GM12878 (cell line): ENCODE measurements around the gene MRRF. TPM values are rescaled to one million over a fixed set of nuclear protein-coding genes. Genes with fewer than 3 reads are reported as not detected.

ENCODE experiments used
- ATAC-seq: fragments of 200-7000 bp; cut with Tn5 transposase; 3 replicates; pipeline ENCODE4 v1.9.1; 2020; ENCODE audit warnings: mild to moderate bottlenecking, moderate library complexity
- BruUV-seq: library from RNA; stranded (reverse); fragments of 400-500 nt; replicated peaks from 2 replicates; lab custom pipeline; 2021; lab: Mats Ljungman, UMichigan
- CTCF ChIA-PET: fragments of 300-600 bp; sonication (Branson Sonifier 250); formaldehyde crosslinking; extraction: SDS; loops from one replicate; lab custom pipeline; 2021; ENCODE audit warnings: inconsistent platforms; lab: Yijun Ruan, JAX
- POLR2A ChIA-PET: fragments of 350-600 bp; formaldehyde crosslinking; extraction: SDS; loops from one replicate; lab custom pipeline; 2021; ENCODE audit warnings: inconsistent platforms; lab: Charles Lee
- RAD21 ChIA-PET: fragments of 300-600 bp; sonication (Branson Sonifier 250); formaldehyde crosslinking; loops from one replicate; lab custom pipeline; 2023; ENCODE audit warnings: antibody characterized with exemption; ENCODE audit not compliant: unreplicated experiment; lab: Charles Lee
- SMC1A ChIA-PET: fragments of 300-600 bp; sonication (Branson Sonifier 250); formaldehyde crosslinking; loops from one replicate; lab custom pipeline; 2023; ENCODE audit not compliant: unreplicated experiment, uncharacterized antibody; lab: Charles Lee
- DNase-seq: peaks from one replicate; pipeline ENCODE4 v3.0.0-alpha.2; 2011; ENCODE audit warnings: low read depth, low spot score
- FAIRE-seq: peaks from 3 replicates; lab custom pipeline; 2011; peaks lifted over from hg19 to GRCh38; lab: Jason Lieb, UNC
- H2AFZ ChIP-seq: 2 replicates; pipeline ENCODE4 v1.6.0; 2011; ENCODE audit warnings: low read depth, low read length, control low read depth; ENCODE audit not compliant: control insufficient read depth
- H3K27ac ChIP-seq: 2 replicates; pipeline ENCODE4 v1.5.1; 2011; ENCODE audit warnings: control low read depth; ENCODE audit not compliant: control insufficient read depth, insufficient read depth
- H3K27me3 ChIP-seq, 2 experiments: replicated peaks in 1 of 2; 2 replicates each; pipeline versions ENCODE4 v1.6.0 to v1.6.1; 2011; ENCODE audit warnings: low read length in 1 of 2; ENCODE audit not compliant: control insufficient read depth in 2 of 2, insufficient read depth in 2 of 2
- H3K36me3 ChIP-seq, 2 experiments: 2 replicates each; pipeline ENCODE4 v1.5.1; 2011; ENCODE audit warnings: low read length in 1 of 2; ENCODE audit not compliant: control insufficient read depth in 2 of 2, insufficient read depth in 2 of 2
- H3K4me1 ChIP-seq: 2 replicates; pipeline ENCODE4 v1.6.1; 2011; ENCODE audit warnings: mild to moderate bottlenecking, low read length, moderate library complexity, mixed read lengths; ENCODE audit not compliant: control insufficient read depth, insufficient read depth
- H3K4me2 ChIP-seq: 2 replicates; pipeline ENCODE4 v1.6.0; 2011; ENCODE audit warnings: control low read depth; ENCODE audit not compliant: control insufficient read depth, insufficient read depth
- H3K4me3 ChIP-seq: fragments of 200-600 bp; sonication (generic); 2 replicates; pipeline ENCODE4 v1.5.1; 2016
- H3K79me2 ChIP-seq: 2 replicates; pipeline ENCODE4 v1.6.0; 2011; ENCODE audit warnings: low read length; ENCODE audit not compliant: control insufficient read depth, insufficient read depth
- H3K9ac ChIP-seq: 2 replicates; pipeline ENCODE4 v1.8.0; 2011; ENCODE audit warnings: low read length, control low read depth, mixed read lengths; ENCODE audit not compliant: control insufficient read depth, insufficient read depth
- H3K9me3 ChIP-seq: replicated peaks from 3 replicates; pipeline ENCODE4 v1.5.1; 2011; ENCODE audit warnings: mild to moderate bottlenecking, low read length; ENCODE audit not compliant: control insufficient read depth, insufficient read depth
- H4K20me1 ChIP-seq: 2 replicates; pipeline ENCODE4 v1.6.0; 2011; ENCODE audit not compliant: control insufficient read depth, insufficient read depth
- EED ChIP-seq: sonication (generic); IDR thresholded peaks from 2 replicates; pipeline ENCODE4 v1.6.1; 2016; ENCODE audit warnings: antibody characterized with exemption, low read depth
- EZH2 ChIP-seq: IDR thresholded peaks from 2 replicates; pipeline ENCODE4 v1.6.1; 2012; ENCODE audit warnings: low read depth, mild to moderate bottlenecking, control low read depth, inconsistent platforms, low read length, borderline replicate concordance; ENCODE audit not compliant: control insufficient read depth
- IRF4 ChIP-seq: IDR thresholded peaks from 2 replicates; pipeline ENCODE4 v1.6.1; 2011; ENCODE audit warnings: low read depth, low read length
- JUNB ChIP-seq: IDR thresholded peaks from 2 replicates; pipeline ENCODE4 v1.6.1; 2016; ENCODE audit warnings: antibody characterized with exemption, mild to moderate bottlenecking
- MYC ChIP-seq: IDR thresholded peaks from 2 replicates; pipeline ENCODE4 v1.6.1; 2011; ENCODE audit warnings: mild to moderate bottlenecking, low read length, moderate library complexity, inconsistent platforms; ENCODE audit not compliant: insufficient read depth, insufficient replicate concordance, insufficient read length, severe bottlenecking
- NBN ChIP-seq: fragments of 450-650 bp; IDR thresholded peaks from 2 replicates; pipeline ENCODE4 v1.6.1; 2016
- NRF1 ChIP-seq: conservative IDR thresholded peaks from 2 replicates; pipeline ENCODE4 v1.6.1; 2011; ENCODE audit warnings: mild to moderate bottlenecking, low read depth, low read length, improper control_type of control experiment
- POLR2AphosphoS2 ChIP-seq: IDR thresholded peaks from 2 replicates; pipeline ENCODE4 v1.6.1; 2011; ENCODE audit warnings: low read depth, mild to moderate bottlenecking, low read length, improper control_type of control experiment, moderate library complexity
- RFX5 ChIP-seq: IDR thresholded peaks from 2 replicates; pipeline ENCODE4 v1.6.1; 2011; ENCODE audit warnings: low read depth, low read length, improper control_type of control experiment
- TAF1 ChIP-seq: IDR thresholded peaks from 2 replicates; pipeline ENCODE4 v1.6.1; 2011; ENCODE audit warnings: mild to moderate bottlenecking, low read depth, low read length, borderline replicate concordance
- ZZZ3 ChIP-seq: IDR thresholded peaks from 2 replicates; pipeline ENCODE4 v1.6.1; 2011; ENCODE audit warnings: low read depth; ENCODE audit not compliant: control insufficient read depth, insufficient read length
- WGBS: methylation state at CpG from one replicate; pipeline ENCODE4 v1.1.6; 2016; ENCODE audit warnings: low lambda C conversion rate; ENCODE audit not compliant: insufficient replicate concordance, insufficient coverage; ENCODE audit errors: missing lambda C conversion rate; 5-methylcytosine and 5-hydroxymethylcytosine counted together
- in situ Hi-C: fragments of 300-500 bp; cut with MboI; formaldehyde crosslinking; loops from 9 replicates; pipeline ENCODE4 v1.14.3; 2018; ENCODE audit warnings: mixed read lengths
- intact Hi-C: fragments of 100-400 bp; cut with micrococcal nuclease; formaldehyde crosslinking; loops from one replicate; pipeline ENCODE4 v1.14.2; 2022; ENCODE audit not compliant: unreplicated experiment
- polyA plus RNA-seq, 11 experiments: library from polyadenylated mRNA; depleted of rRNA in 4 of 11; unstranded in 6 of 11; stranded (reverse) in 5 of 11; fragments of >200 nt; fragmentation: Nextera tagmentation in 4 of 11; fragmentation: Illumina TruSeq in 1 of 11; extraction: Ambion mirVana in 4 of 11; extraction: Trizol in 1 of 11; gene quantifications; 1 replicate in 1 of 11; 2 replicates in 10 of 11; pipeline versions ENCODE4 v1.2.1 to v1.2.3, GENCODE V29; 2011 to 2016; ENCODE audit warnings: inconsistent platforms in 2 of 11, missing spikeins in 2 of 11, low read depth in 1 of 11
- total RNA-seq, 4 experiments: library from RNA; depleted of rRNA in 3 of 4; stranded (reverse); fragments of >200 nt in 3 of 4; fragmentation: Illumina TruSeq in 1 of 4; extraction: Trizol in 1 of 4; gene quantifications; 2 replicates each; pipeline versions ENCODE4 v1.2.1 to v1.2.3, GENCODE V29; 2013 to 2021
- TF ChIP-seq, protein P1 (sequence below): IDR thresholded peaks from 2 replicates; pipeline ENCODE4 v1.6.1; 2012; ENCODE audit warnings: mild to moderate bottlenecking, low read depth, low read length
- TF ChIP-seq, protein P2 (sequence below): IDR thresholded peaks from 2 replicates; pipeline ENCODE4 v1.6.1; 2012; ENCODE audit warnings: low read depth, low read length, improper control_type of control experiment

MRRF gene
- total and polyA plus RNA-seq, 10 of the 15 experiments (the other 5 are each of a cell fraction or from before 2014, with no cell fraction given) = 64.8 to 112 (median 76.4) TPM

DNA sequence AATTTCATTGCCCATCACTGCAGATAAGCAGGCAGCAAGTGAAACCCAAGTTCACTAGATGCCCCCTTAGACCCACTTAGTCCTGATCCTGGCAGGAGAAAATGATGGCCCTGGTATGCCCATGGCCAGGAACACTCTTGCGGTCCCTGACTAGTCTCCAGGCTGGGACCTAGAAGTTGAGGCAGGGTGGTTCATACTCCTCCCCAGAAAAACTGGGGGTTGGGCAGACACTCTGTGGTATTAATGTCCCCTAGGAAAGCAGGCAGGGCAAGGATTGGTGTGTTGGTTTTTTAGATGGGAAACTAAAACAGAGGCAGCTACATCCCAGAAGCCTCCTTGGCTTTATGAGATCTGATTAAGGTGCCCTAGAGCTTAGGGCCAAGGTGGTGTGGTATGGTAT lies 49.0 kb upstream of the MRRF start:
- BruUV-seq = no TSS peak
- Histone ChIP-seq H3K9ac (no peak overlapping the region), H3K36me3 (no peaks in the 10 kb centered on the region), H3K79me2 (no peaks in the 10 kb centered on the region), H2AFZ (no peak overlapping the region), H3K9me3 (no peaks in the 10 kb centered on the region; the same call in 2 of the 3 replicates), H3K4me1 (no peaks in the 10 kb centered on the region), H3K4me2 (no peak overlapping the region), H3K27me3 (peaks cover 17 to 31% of the 10 kb centered on the region in 2 experiments), H4K20me1 (0 out of 2 replicates have a peak, but pooled peaks cover 3% of the 10 kb centered on the region), H3K4me3 (no peak overlapping the region), H3K27ac (no peak overlapping the region)
- ChIA-PET SMC1A (no interaction called here), RAD21 (no interaction called here), CTCF (no interaction called here), POLR2A (no interaction called here)
- FAIRE-seq = no peak
- intact Hi-C loops = no loop called here
- in situ Hi-C loops = no loop called here
- DNase-seq = no peak
- WGBS = 100% methylated on average over 1 of the region's 1 CpG
- TF ChIP-seq EED = no peak
- no peak for TF ChIP-seq NRF1
- TF ChIP-seq MYC = no peak
- TF ChIP-seq RFX5 = no peak
- ATAC-seq = no peak

DNA sequence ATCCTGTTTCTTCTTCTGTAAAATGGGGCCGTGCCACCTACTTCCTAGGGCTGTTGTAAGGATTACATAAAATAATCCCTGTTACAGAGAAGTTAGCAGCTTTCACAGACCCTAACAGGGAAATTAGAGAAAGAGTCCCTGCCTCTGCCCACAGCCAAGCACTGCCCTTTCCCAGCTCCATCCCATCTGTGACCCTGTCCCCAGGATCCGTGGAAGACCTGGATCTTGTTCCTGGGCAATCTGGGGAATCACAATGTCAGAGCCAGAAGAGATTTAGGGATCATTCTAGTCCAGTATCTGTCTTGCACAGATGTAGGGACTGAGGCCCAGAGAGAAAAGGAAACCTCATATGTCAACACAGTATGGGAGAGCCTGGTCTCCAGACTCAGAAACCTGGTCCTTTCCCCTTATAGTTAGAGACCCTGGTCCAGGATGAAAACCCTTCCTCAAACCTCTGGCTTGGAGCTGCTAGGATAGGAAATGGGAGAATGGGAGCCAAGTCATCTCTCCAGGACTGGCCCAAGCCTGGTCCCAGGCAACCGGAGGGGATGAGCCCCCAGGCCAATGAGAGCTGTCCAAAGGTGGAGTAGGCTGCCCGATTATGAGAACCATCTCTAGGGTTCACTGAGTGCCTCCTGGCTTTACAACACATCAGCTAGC lies 48.4 kb upstream of the MRRF start:
- FAIRE-seq = no peak
- TF ChIP-seq JUNB (no peak), TAF1 (no peak), IRF4 (no peak), NBN (no peak), POLR2AphosphoS2 (no peak), ZZZ3 (no peak), EZH2 (no peak)
- TF ChIP-seq, protein P1, sequence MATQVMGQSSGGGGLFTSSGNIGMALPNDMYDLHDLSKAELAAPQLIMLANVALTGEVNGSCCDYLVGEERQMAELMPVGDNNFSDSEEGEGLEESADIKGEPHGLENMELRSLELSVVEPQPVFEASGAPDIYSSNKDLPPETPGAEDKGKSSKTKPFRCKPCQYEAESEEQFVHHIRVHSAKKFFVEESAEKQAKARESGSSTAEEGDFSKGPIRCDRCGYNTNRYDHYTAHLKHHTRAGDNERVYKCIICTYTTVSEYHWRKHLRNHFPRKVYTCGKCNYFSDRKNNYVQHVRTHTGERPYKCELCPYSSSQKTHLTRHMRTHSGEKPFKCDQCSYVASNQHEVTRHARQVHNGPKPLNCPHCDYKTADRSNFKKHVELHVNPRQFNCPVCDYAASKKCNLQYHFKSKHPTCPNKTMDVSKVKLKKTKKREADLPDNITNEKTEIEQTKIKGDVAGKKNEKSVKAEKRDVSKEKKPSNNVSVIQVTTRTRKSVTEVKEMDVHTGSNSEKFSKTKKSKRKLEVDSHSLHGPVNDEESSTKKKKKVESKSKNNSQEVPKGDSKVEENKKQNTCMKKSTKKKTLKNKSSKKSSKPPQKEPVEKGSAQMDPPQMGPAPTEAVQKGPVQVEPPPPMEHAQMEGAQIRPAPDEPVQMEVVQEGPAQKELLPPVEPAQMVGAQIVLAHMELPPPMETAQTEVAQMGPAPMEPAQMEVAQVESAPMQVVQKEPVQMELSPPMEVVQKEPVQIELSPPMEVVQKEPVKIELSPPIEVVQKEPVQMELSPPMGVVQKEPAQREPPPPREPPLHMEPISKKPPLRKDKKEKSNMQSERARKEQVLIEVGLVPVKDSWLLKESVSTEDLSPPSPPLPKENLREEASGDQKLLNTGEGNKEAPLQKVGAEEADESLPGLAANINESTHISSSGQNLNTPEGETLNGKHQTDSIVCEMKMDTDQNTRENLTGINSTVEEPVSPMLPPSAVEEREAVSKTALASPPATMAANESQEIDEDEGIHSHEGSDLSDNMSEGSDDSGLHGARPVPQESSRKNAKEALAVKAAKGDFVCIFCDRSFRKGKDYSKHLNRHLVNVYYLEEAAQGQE = no peak
- TF ChIP-seq, protein P2, sequence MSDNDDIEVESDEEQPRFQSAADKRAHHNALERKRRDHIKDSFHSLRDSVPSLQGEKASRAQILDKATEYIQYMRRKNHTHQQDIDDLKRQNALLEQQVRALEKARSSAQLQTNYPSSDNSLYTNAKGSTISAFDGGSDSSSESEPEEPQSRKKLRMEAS = no peak

More for the DNA sequence above, 48.4 kb upstream of the MRRF start:
- WGBS = 32% methylated on average over 4 of the region's 4 CpGs
- ChIA-PET RAD21 (no interaction called here), CTCF (no interaction called here), POLR2A (no interaction called here), SMC1A (no interaction called here)
- Histone ChIP-seq H3K79me2 (no peaks in the 10 kb centered on the region), H2AFZ (no peak overlapping the region), H3K9me3 (no peaks in the 10 kb centered on the region; the same call in 2 of the 3 replicates), H3K4me2 (no peak overlapping the region), H3K27ac (no peak overlapping the region), H3K36me3 (no peaks in the 10 kb centered on the region), H3K4me1 (no peaks in the 10 kb centered on the region), H3K27me3 (peaks cover 17 to 31% of the 10 kb centered on the region in 2 experiments), H3K9ac (no peak overlapping the region), H3K4me3 (no peak overlapping the region), H4K20me1 (0 out of 2 replicates have a peak, but pooled peaks cover 3% of the 10 kb centered on the region)
- BruUV-seq = no TSS peak
- in situ Hi-C loops (no loop called here), intact Hi-C loops (no loop called here)
- DNase-seq (no peak), ATAC-seq (no peak)
